Ovary (tissue), 9 donors: ENCODE results near the gene GRIK4. TPM values are rescaled to one million over a fixed set of nuclear protein-coding genes. Genes with fewer than 3 reads are reported as not detected.

Experiments used
- DNase-seq, 5 donors: peaks; one replicate each; pipeline ENCODE4 v3.0.0-alpha.2; 2019 to 2020
- H3K27ac ChIP-seq, 2 donors: fragments of 200-600 bp; one replicate each; pipeline versions ENCODE4 v1.5.1 to v1.8.0; 2019 to 2022
- H3K27me3 ChIP-seq: fragments of 200-600 bp; one replicate; pipeline ENCODE4 v1.8.0; 2022
- H3K36me3 ChIP-seq: fragments of 200-600 bp; sonication (generic); one replicate; pipeline ENCODE4 v1.5.1; 2019
- H3K4me1 ChIP-seq: one replicate; pipeline ENCODE4 v1.8.1; 2013; ENCODE audit warnings: mild to moderate bottlenecking, moderate library complexity; ENCODE audit not compliant: insufficient read depth
- H3K4me3 ChIP-seq: fragments of 200-600 bp; sonication (generic); one replicate; pipeline ENCODE4 v1.5.1; 2017
- H3K9me3 ChIP-seq, 2 donors: fragments of 200-600 bp in 1 of 2; sonication (generic) in 1 of 2; one replicate each; pipeline versions ENCODE4 v1.5.1 to v1.8.1; 2013 to 2019; ENCODE audit warnings: mild to moderate bottlenecking in 1 of 2, moderate library complexity in 1 of 2
- EP300 ChIP-seq: sonication (generic); formaldehyde crosslinking; IDR thresholded peaks from one replicate; pipeline ENCODE4 v1.6.1; 2017; ENCODE audit warnings: antibody characterized with exemption
- POLR2A ChIP-seq: fragments of 450-650 bp; IDR thresholded peaks from one replicate; pipeline ENCODE4 v1.6.1; 2017; ENCODE audit warnings: antibody characterized with exemption, mild to moderate bottlenecking, moderate library complexity
- WGBS, 3 donors: extraction: QIAGEN DNeasy Blood & Tissue Kit in 1 of 3; methylation state at CpG; one replicate each; pipeline versions ENCODE4 v1.1.5 to v1.1.7; 2013 to 2017; 5-methylcytosine and 5-hydroxymethylcytosine counted together
- intact Hi-C, 4 donors: fragments of 100-400 bp; cut with DNase I; formaldehyde crosslinking; loops; one replicate each; pipeline versions ENCODE4 v1.11.0 to v1.15.1; 2022 to 2023
- polyA plus RNA-seq, 2 donors: library from polyadenylated mRNA; stranded (reverse); fragments of 200-250 nt in 1 of 2; fragments of 350-450 nt in 1 of 2; fragmentation: Illumina TruSeq in 1 of 2; extraction: RNeasy Lipid Tissue Mini Kit (QIAGEN cat#74804) in 1 of 2; gene quantifications; one replicate each; pipeline ENCODE4 v1.2.3, GENCODE V29; 2013 to 2014
- total RNA-seq, 7 donors: library from RNA; depleted of rRNA in 2 of 7; stranded (reverse); fragments of >200 nt in 2 of 7; fragmentation: NEBNext Ultra II Directional in 3 of 7; extraction: Animal tissue kit (Norgen Biotek cat#: 25700) in 3 of 7; gene quantifications; one replicate each; pipeline versions ENCODE4 v1.1.0 to v1.2.4, GENCODE V29; 2016 to 2023
- TF ChIP-seq, protein P1 (sequence below), 3 donors: fragments of 450-650 bp in 2 of 3; fragments of 200-600 bp in 1 of 3; IDR thresholded peaks; one replicate each; pipeline versions ENCODE4 v1.5.1 to v1.8.0; 2016 to 2022; ENCODE audit warnings: antibody characterized with exemption in 3 of 3, mild to moderate bottlenecking in 1 of 3
- donor health status: DM: no; HTN: no; CAD: no; lungs with moderate emphysema.
- donor health status: DM: no; HTN: no; CAD: no.
- donor health status: Bipolar disorder and iron deficiency.
- donor health status: DM: yes; HTN: yes; CAD: no.
- donor health status: DM: no; HTN: no; CAD: no.
- donor health status: DM: yes; HTN: yes; CAD: no.

The GRIK4 gene
- total and polyA plus RNA-seq, 9 donors = 1.3 to 13.4 (median 2.3) TPM

DNA sequence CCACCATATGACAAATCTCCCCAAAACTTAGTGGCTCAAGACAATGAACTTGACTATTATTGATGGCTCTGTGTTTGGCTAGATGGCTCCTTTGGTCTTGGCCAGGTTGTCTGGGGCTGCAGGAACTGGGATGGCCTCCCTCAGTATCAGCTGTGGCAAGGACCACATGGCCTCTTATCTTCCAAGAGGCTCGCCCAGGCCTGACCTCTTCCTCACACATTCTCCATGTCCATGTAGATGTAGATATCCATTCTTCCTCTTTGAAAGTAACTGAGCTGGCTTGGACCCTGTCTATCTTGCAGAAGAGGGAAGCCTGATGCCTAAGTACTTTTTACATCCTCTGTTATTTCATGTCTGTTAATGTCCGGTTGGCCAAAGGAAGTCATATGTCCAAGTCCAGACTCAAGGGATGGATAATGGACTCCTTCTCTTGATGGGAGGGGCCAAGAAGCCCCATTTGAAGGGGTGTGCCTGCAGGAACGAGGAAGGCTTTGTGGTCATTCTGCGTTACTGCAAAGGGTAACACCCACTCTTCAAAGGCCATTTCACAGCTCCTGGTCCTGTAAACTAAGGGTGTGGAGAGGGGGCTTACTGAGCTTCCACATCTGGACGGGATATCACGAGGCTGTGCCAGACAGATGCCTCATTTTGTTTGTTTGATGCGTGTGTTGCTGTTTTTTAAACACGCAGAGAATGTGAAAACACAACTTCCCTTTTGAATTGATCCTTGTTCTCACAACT, 87.1 kb downstream of the GRIK4 start:
- peak in 2 of 5 donors; percentile 2 to 5 for DNase-seq
- no peak overlapping the region for H3K27ac ChIP-seq
- TF ChIP-seq POLR2A (no peak), EP300 (no peak)
- TF ChIP-seq, protein P1, sequence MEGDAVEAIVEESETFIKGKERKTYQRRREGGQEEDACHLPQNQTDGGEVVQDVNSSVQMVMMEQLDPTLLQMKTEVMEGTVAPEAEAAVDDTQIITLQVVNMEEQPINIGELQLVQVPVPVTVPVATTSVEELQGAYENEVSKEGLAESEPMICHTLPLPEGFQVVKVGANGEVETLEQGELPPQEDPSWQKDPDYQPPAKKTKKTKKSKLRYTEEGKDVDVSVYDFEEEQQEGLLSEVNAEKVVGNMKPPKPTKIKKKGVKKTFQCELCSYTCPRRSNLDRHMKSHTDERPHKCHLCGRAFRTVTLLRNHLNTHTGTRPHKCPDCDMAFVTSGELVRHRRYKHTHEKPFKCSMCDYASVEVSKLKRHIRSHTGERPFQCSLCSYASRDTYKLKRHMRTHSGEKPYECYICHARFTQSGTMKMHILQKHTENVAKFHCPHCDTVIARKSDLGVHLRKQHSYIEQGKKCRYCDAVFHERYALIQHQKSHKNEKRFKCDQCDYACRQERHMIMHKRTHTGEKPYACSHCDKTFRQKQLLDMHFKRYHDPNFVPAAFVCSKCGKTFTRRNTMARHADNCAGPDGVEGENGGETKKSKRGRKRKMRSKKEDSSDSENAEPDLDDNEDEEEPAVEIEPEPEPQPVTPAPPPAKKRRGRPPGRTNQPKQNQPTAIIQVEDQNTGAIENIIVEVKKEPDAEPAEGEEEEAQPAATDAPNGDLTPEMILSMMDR (IDR thresholded peaks at IDR 0.05) = no peak
- H3K9me3 ChIP-seq = no peaks in the 10 kb centered on the region
- no peaks in the 10 kb centered on the region for H3K27me3 ChIP-seq
- 77 to 86% (median 84%) methylated on average over 8 of the region's 8 CpGs for WGBS, 3 donors
- no peak overlapping the region for H3K4me3 ChIP-seq
- peaks cover 2% of the 10 kb centered on the region for H3K4me1 ChIP-seq
- H3K36me3 ChIP-seq = no peaks in the 10 kb centered on the region
- intact Hi-C loops = no loop called here

DNA sequence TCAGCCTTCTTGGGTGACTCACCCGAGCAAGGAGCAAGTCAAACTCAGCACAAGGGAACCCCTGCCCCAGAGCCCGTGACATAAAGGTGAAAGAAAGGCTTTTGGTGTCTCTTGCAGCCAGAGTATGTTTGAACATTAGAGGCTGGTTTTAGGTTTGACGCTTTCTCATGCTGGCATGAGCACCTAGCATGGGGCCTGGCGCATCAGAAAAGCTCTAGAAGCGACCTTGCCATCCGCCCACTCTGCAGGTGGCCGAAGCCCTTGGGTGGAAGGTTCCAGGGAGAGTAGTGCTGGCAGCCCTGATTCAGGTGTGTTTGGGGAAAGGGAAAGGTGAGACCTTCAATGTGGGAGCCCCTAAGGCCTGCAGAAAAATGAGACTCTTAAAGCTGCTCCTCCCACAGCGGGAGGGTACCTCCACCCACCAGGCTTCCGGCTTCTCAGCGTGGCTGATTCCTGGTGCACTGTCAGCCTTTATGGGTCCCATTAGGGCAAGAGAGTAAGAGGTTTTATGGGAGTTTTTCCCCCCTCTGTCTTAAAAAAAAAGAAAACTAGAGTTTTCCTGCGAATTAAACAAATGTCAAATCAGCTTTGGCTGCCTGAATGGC, 88.4 kb downstream of the GRIK4 start:
- TF ChIP-seq, protein P1 (IDR thresholded peaks at IDR 0.05) = no peak
- TF ChIP-seq EP300 (no peak), POLR2A (no peak)
- Histone ChIP-seq H3K36me3 (no peaks in the 10 kb centered on the region), H3K9me3 (no peaks in the 10 kb centered on the region), H3K27me3 (no peaks in the 10 kb centered on the region), H3K4me3 (no peak overlapping the region), H3K4me1 (peaks cover 2% of the 10 kb centered on the region), H3K27ac (no peak overlapping the region)
- peak in 2 of 5 donors; percentile 9 to 30 for DNase-seq
- WGBS, 3 donors = 88 to 97% (median 95%) methylated on average over 11 of the region's 11 CpGs
- intact Hi-C loops = no loop called here

DNA sequence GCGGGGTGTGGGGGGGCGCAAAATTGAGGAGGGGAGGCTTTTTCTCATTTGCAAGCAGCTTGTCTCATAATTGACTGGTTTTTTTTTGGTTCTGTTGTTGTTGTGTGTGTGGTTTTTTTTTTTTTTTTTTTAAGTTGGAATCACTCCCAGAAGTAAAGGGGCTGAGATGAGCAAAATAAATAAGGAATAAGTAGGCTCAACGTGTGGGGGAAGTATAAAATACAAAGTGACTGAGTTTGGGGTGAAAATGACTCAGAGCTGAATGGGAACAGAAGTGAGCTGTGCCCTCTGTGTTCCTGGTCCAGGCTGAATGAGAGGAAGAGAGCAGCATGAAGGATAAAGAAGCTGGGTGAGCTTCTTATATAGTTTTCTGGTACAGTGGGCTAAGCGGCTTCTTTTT, 90.0 kb downstream of the GRIK4 start:
- TF ChIP-seq EP300 (no peak), POLR2A (no peak)
- TF ChIP-seq, protein P1 (IDR thresholded peaks at IDR 0.05) = no peak
- Histone ChIP-seq H3K4me3 (no peak overlapping the region), H3K4me1 (peaks cover 2% of the 10 kb centered on the region), H3K27ac (peak overlapping the region in 1 of 2 donors; percentile 35), H3K36me3 (no peaks in the 10 kb centered on the region), H3K27me3 (no peaks in the 10 kb centered on the region), H3K9me3 (no peaks in the 10 kb centered on the region)
- intact Hi-C loops = no loop called here
- peak in 2 of 5 donors; percentile 14 to 27 for DNase-seq
- WGBS, 3 donors = 32 to 44% (median 36%) methylated on average over 4 of the region's 4 CpGs

DNA sequence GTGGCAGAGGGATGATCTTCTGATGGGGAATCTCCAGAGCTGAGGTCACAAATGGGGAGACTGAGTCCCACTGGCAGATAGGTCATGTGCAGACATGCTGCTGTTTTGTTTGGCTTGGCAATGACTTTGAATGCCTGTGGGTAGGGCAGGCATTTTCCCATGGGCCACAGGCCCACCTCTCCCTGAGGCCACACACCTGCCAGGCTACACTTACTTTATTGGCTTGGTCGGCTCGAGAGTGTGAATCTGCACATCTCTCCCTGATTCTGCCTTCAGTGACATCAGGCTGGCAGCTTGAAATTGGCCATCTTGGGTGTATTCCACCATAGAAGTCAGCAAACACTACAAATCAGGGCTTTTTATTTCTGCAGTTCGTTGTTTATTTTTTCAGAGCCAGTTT, 91.5 kb downstream of the GRIK4 start:
- H3K36me3 ChIP-seq = no peaks in the 10 kb centered on the region
- H3K4me3 ChIP-seq = no peak overlapping the region
- H3K27ac ChIP-seq = no peak overlapping the region
- 77 to 90% (median 88%) methylated on average over 3 of the region's 3 CpGs for WGBS, 3 donors
- peaks cover 4% of the 10 kb centered on the region for H3K4me1 ChIP-seq
- TF ChIP-seq EP300 (no peak), POLR2A (no peak)
- TF ChIP-seq, protein P1 (IDR thresholded peaks at IDR 0.05) = no peak
- no peaks in the 10 kb centered on the region for H3K27me3 ChIP-seq
- no peaks in the 10 kb centered on the region for H3K9me3 ChIP-seq
- peak in 2 of 5 donors; percentile 8 to 13 for DNase-seq
- intact Hi-C loops = no loop called here
